Esophagus squamous epithelium (tissue), 4 donors: Measurements from ENCODE around the gene PIGL.

Source experiments
- CTCF ChIP-seq, 6 experiments: fragments of 450-650 bp in 4 of 6; fragments of 200-600 bp in 2 of 6; sonication (generic) in 2 of 6; IDR thresholded peaks; one replicate each; pipeline ENCODE4 v1.5.1; 2016 to 2019; ENCODE audit warnings: antibody characterized with exemption in 6 of 6, mild to moderate bottlenecking in 4 of 6, moderate library complexity in 4 of 6
- POLR2A ChIP-seq, 4 donors: fragments of 450-650 bp; IDR thresholded peaks; one replicate each; pipeline ENCODE4 v1.6.1; 2017; ENCODE audit warnings: antibody characterized with exemption in 4 of 4, mild to moderate bottlenecking in 4 of 4, moderate library complexity in 3 of 4

DNA sequence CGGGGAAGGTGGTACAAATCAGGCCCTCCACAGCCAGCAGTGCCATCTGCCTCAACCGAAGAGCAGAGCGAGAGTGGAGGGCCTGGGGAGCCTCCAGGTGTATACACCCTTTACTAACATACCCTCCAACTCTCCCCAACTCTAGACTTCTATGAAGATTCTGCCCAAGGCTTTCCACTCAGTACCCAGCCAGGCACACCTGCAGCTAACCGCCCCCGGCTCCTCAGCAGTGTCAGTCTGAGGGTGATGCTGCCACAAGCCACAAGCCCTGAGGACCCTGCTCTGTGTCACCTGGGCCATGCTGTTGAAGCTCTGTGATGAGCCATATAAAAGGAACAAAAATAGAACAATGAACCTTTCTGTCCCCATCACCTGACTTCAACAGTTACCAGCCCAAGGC lies 132.4 kb downstream of the PIGL start:
- TF ChIP-seq CTCF (IDR thresholded peaks at IDR 0.05): no peak
- no peak for TF ChIP-seq POLR2A (IDR thresholded peaks at IDR 0.05)
